A673 (cell line): ENCODE data around the gene TNPO2. TPM values are rescaled to one million over a fixed set of nuclear protein-coding genes. Genes with fewer than 3 reads are reported as not detected.

Experiments used
- BruUV-seq: library from RNA; stranded (reverse); fragments of 400-500 nt; replicated peaks from 2 replicates; lab custom pipeline; 2021; lab: Mats Ljungman, UMichigan
- CTCF ChIA-PET: fragments of 300-600 bp; sonication (Branson Sonifier 250); formaldehyde crosslinking; loops from one replicate; lab custom pipeline; 2022; ENCODE audit warnings: antibody characterized with exemption; lab: Charles Lee
- POLR2A ChIA-PET: fragments of 300-600 bp; sonication (Branson Sonifier 250); formaldehyde crosslinking; loops from one replicate; lab custom pipeline; 2022; ENCODE audit warnings: antibody characterized with exemption; ENCODE audit not compliant: low non-redundant PET; lab: Charles Lee
- DNase-seq: peaks from one replicate; pipeline ENCODE4 v3.0.0-alpha.2; 2015; ENCODE audit warnings: low spot score
- H3K27ac ChIP-seq: fragments of 200-600 bp; sonication (generic); 2 replicates; pipeline ENCODE4 v1.5.1; 2016; ENCODE audit warnings: mixed run types, low read depth, mild to moderate bottlenecking, mixed read lengths, antibody characterized with exemption, low read length; ENCODE audit not compliant: poor library complexity, severe bottlenecking
- H3K27me3 ChIP-seq: fragments of 200-600 bp; sonication (generic); replicated peaks from 2 replicates; pipeline ENCODE4 v1.6.1; 2017; ENCODE audit warnings: mixed run types, low read depth, mild to moderate bottlenecking, mixed read lengths, antibody characterized with exemption, low read length; ENCODE audit not compliant: insufficient read depth, poor library complexity
- H3K36me3 ChIP-seq: fragments of 200-600 bp; sonication (generic); 2 replicates; pipeline ENCODE4 v1.6.1; 2016; ENCODE audit warnings: mixed run types, mild to moderate bottlenecking, mixed read lengths, antibody characterized with exemption, low read length; ENCODE audit not compliant: insufficient read depth, poor library complexity, severe bottlenecking
- H3K4me1 ChIP-seq: fragments of 200-600 bp; sonication (generic); 2 replicates; pipeline ENCODE4 v1.6.1; 2017; ENCODE audit warnings: mixed run types, mild to moderate bottlenecking, mixed read lengths, antibody characterized with exemption, low read length; ENCODE audit not compliant: insufficient read depth, poor library complexity, severe bottlenecking
- H3K4me3 ChIP-seq: fragments of 200-600 bp; sonication (generic); 2 replicates; pipeline ENCODE4 v1.5.1; 2016; ENCODE audit warnings: low read depth, mixed run types, mild to moderate bottlenecking, mixed read lengths, low read length; ENCODE audit not compliant: poor library complexity, severe bottlenecking
- H3K9me3 ChIP-seq: fragments of 200-600 bp; sonication (generic); 2 replicates; pipeline ENCODE4 v1.6.1; 2016; ENCODE audit warnings: mixed run types, low read depth, mild to moderate bottlenecking, mixed read lengths, antibody characterized with exemption, low read length; ENCODE audit not compliant: poor library complexity, severe bottlenecking
- EZH2 ChIP-seq: fragments of 200-600 bp; sonication (generic); IDR thresholded peaks from 2 replicates; pipeline ENCODE4 v1.6.1; 2017; ENCODE audit warnings: borderline replicate concordance, low read depth, mild to moderate bottlenecking, mixed read lengths, antibody characterized with exemption, low read length; ENCODE audit not compliant: poor library complexity, severe bottlenecking
- intact Hi-C: fragments of 100-400 bp; cut with micrococcal nuclease; formaldehyde crosslinking; loops from one replicate; pipeline ENCODE4 v1.10.0; 2022; ENCODE audit not compliant: unreplicated experiment
- total RNA-seq: library from RNA; stranded (reverse); gene quantifications from 2 replicates; pipeline ENCODE4 v1.2.3, GENCODE V29; 2021
- TF ChIP-seq, protein P1 (sequence below): fragments of 300-800, 200-600 bp; sonication (generic); conservative IDR thresholded peaks from 2 replicates; pipeline ENCODE4 v1.5.1; 2017; ENCODE audit warnings: low read depth, mild to moderate bottlenecking, antibody characterized with exemption, low read length, moderate library complexity, mixed read lengths

TNPO2 gene
- total RNA-seq, 1 experiment from 2014 or later: 150 TPM

DNA sequence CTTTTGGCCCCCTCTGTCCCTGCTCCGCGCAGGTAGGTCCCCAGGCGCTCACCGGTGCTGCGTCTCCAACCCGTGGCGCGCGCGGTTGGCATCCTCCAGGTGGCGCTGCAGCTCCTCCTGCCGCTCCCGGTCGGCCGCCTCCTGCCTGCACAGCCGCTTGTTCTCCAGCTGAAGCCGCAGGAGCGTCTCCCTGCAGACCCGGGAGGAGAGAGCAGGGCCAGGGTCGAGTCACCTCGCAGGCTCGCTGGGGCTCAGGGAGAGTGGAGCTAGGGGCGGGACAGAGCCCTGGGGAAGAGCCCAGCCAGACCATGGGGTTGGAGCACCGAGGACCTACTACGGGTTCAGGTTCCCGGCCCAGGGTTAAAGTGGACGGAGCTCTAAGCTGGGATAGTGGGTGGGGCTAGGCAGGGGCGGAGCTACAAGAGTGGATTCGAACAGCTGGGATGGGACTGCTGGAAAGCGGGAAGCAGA is 42.4 kb upstream of the TNPO2 start:
- TF ChIP-seq, protein P1, sequence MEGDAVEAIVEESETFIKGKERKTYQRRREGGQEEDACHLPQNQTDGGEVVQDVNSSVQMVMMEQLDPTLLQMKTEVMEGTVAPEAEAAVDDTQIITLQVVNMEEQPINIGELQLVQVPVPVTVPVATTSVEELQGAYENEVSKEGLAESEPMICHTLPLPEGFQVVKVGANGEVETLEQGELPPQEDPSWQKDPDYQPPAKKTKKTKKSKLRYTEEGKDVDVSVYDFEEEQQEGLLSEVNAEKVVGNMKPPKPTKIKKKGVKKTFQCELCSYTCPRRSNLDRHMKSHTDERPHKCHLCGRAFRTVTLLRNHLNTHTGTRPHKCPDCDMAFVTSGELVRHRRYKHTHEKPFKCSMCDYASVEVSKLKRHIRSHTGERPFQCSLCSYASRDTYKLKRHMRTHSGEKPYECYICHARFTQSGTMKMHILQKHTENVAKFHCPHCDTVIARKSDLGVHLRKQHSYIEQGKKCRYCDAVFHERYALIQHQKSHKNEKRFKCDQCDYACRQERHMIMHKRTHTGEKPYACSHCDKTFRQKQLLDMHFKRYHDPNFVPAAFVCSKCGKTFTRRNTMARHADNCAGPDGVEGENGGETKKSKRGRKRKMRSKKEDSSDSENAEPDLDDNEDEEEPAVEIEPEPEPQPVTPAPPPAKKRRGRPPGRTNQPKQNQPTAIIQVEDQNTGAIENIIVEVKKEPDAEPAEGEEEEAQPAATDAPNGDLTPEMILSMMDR: peak; percentile 97
- no peak for TF ChIP-seq EZH2
- no peaks in the 10 kb centered on the region for H3K4me1 ChIP-seq
- intact Hi-C loops: loop anchor here (2.0 kb wide), 2 partner anchors 31 to 81 kb away; no protein-coding TSS in a partner anchor
- CTCF ChIA-PET: interaction anchor here (0.6 to 3.0 kb wide), 13 partner anchors 9 to 1424 kb away, joined by 3 to 34 read pairs (median 5); partner anchors contain the start of genes JUNB and ZNF442
- no peaks in the 10 kb centered on the region for H3K9me3 ChIP-seq
- DNase-seq: peak; percentile 89
- POLR2A ChIA-PET: interaction anchor here (0.6 to 1.0 kb wide), 3 partner anchors 27 to 29 kb away, joined by 3 to 6 read pairs (median 4); no protein-coding TSS in a partner anchor
- no peaks in the 10 kb centered on the region for H3K36me3 ChIP-seq
- no peaks in the 10 kb centered on the region for H3K27me3 ChIP-seq
- no TSS peak for BruUV-seq
- H3K27ac ChIP-seq: no peak overlapping the region
- H3K4me3 ChIP-seq: peak overlapping the region; percentile 57

DNA sequence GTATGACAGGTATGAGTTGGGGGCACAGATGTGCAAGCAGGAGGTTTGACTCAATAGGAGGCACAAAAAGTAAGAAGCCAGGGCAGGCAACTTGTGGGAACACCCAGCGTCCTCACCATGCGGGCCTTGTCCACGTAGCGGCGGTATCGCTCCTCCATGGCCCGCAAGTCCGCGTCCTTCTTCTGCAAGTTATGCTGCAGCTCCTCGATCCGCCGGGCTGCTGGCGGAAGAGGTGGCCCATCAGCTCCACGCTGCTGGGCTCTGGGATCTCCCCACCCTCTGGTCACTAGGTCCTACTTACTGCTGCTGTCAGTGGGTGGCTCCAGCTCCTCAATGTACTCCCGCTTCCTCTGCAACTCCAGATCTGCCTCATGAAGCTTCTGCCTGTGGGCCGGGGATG is 41.0 kb upstream of the TNPO2 start:
- intact Hi-C loops: no loop called here
- H3K27me3 ChIP-seq: no peaks in the 10 kb centered on the region
- DNase-seq: no peak
- no TSS peak for BruUV-seq
- H3K4me1 ChIP-seq: no peaks in the 10 kb centered on the region
- H3K4me3 ChIP-seq: no peak overlapping the region
- POLR2A ChIA-PET: no interaction called here
- H3K27ac ChIP-seq: no peak overlapping the region
- TF ChIP-seq, protein P1: no peak
- TF ChIP-seq EZH2: no peak
- no peaks in the 10 kb centered on the region for H3K9me3 ChIP-seq
- CTCF ChIA-PET: interaction anchor here (2.1 to 3.0 kb wide), 4 partner anchors 7 to 82 kb away, joined by 14 to 34 read pairs (median 20); no protein-coding TSS in a partner anchor
- no peaks in the 10 kb centered on the region for H3K36me3 ChIP-seq

DNA sequence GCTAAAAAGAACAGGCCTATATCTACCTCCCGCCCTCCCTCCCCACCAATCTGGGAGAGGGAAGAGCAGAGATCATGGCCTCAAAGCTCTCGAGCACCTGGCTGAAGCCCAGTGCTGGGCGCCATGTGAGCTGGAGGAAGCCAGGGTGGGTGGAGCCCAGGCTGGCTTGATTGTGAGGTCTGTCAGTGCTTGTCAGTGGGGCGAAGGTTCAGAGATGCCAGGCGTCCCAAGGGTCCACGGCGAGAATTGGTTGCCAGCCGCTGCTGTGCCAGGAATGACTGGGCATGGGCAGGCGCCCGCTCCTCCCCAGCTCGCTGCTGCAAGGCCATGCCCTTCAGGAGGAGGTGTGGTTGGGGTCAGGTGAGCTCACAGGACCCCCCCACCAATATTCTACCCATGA is 39.4 kb upstream of the TNPO2 start:
- POLR2A ChIA-PET: interaction anchor here (0.6 kb wide), 1 partner anchor 30 kb away, joined by 5 read pairs; no protein-coding TSS in a partner anchor
- BruUV-seq: no TSS peak

More for the DNA sequence above, 39.4 kb upstream of the TNPO2 start:
- Histone ChIP-seq H3K4me3 (no peak overlapping the region), H3K36me3 (no peaks in the 10 kb centered on the region), H3K27ac (no peak overlapping the region), H3K4me1 (no peaks in the 10 kb centered on the region), H3K9me3 (no peaks in the 10 kb centered on the region), H3K27me3 (no peaks in the 10 kb centered on the region)
- no peak for DNase-seq
- CTCF ChIA-PET: interaction anchor here (0.6 kb wide), 1 partner anchor 191 kb away, joined by 8 read pairs; no protein-coding TSS in a partner anchor
- TF ChIP-seq, protein P1: no peak
- no peak for TF ChIP-seq EZH2
- intact Hi-C loops: no loop called here
